ENCODE measurements around the gene CRK.
"Not testable (repeated sequence)": the region's sequence is repeated elsewhere in the genome, so short reads cannot be mapped to it uniquely, and the experiment has no call there.

CRK gene

DNA sequence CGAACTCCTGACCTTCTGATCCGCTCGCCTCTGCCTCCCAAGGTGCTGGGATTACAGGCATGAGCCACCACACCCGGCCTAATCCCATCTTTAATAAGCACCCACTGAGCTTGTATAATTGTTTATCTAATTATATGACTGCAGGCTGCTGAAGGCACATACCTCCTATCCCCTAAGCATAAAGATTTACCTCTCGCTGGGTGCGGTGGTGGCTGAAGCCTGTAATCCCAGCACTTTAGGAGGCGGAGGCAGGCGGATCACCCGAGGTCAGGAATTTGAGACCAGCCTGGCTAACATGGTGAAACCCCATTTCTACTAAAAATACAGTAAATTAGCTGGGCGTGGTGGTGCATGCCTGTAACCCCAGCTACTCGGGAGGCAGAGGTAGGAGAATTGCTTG is 35.9 kb downstream of the CRK start:
- H3K4me1 ChIP-seq (ENCODE audit: insufficient read depth, low read length), result no peaks in the 10 kb centered on the region
- H3K36me3 ChIP-seq (ENCODE audit: insufficient read depth, low read length), result peaks cover 39% of the 10 kb centered on the region
- H3K27me3 ChIP-seq (ENCODE audit: insufficient read depth, low read length), result no peaks in the 10 kb centered on the region
- WGBS, result 97% methylated on average over 11 of the region's 11 CpGs
- no peak overlapping the region for H3K27ac ChIP-seq (ENCODE audit: low read depth, low read length)
- no peak overlapping the region for H3K9ac ChIP-seq (ENCODE audit: low read depth, low read length)
- H3K9me3 ChIP-seq (ENCODE audit: insufficient read depth, low read depth, low read length), result no peaks in the 10 kb centered on the region
- no peak overlapping the region for H3K4me3 ChIP-seq (ENCODE audit: low read length)

DNA sequence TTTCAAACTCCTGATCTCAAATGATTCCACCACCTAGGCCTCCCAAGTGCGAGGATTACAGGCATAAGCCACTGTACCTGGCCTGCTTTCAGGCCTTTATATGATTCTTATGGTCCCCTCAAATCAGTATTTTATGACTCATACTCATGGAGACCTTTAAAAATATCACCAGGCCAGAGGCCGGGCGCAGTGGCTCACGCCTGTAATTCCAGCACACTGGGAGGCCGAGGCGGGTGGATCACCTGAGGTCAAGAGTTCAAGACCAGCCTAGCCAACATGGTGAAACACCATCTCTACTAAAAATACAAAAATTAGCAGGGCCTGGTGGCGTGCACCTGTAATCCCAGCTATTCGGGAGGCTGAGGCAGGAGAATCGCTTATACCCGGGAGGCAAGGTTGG is 37.6 kb downstream of the CRK start:
- not testable (repeated sequence) for H3K4me3 ChIP-seq (ENCODE audit: low read length); H3K4me1 ChIP-seq (ENCODE audit: insufficient read depth, low read length); H3K27me3 ChIP-seq (ENCODE audit: insufficient read depth, low read length); H3K9me3 ChIP-seq (ENCODE audit: insufficient read depth, low read depth, low read length); H3K27ac ChIP-seq (ENCODE audit: low read depth, low read length); H3K9ac ChIP-seq (ENCODE audit: low read depth, low read length)
- peaks cover 35% of the 10 kb centered on the region for H3K36me3 ChIP-seq (ENCODE audit: insufficient read depth, low read length)
- WGBS, result 95% methylated on average over 10 of the region's 10 CpGs

DNA sequence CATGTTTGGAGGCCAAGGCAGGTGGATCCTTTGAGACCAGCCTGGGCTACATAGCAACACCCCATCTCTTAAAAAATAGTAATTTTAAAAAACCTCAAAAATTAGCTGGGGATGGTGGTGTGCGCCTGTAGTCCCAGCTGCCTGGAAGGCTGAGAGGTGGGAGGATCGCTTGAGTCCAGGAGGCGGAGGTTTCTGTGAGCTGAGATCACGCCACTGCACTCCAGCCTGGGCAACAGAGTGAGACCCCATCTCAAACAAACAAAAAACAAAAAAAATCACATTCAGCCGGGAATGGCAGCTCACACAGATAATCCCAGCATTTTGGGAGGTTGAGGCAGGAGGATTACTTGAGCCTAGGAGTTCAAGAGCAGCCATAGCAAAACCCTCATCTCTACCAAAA is 39.6 kb downstream of the CRK start:
- 96% methylated on average over 5 of the region's 5 CpGs for WGBS
- H3K27ac ChIP-seq (ENCODE audit: low read depth, low read length), result no peak overlapping the region

DNA sequence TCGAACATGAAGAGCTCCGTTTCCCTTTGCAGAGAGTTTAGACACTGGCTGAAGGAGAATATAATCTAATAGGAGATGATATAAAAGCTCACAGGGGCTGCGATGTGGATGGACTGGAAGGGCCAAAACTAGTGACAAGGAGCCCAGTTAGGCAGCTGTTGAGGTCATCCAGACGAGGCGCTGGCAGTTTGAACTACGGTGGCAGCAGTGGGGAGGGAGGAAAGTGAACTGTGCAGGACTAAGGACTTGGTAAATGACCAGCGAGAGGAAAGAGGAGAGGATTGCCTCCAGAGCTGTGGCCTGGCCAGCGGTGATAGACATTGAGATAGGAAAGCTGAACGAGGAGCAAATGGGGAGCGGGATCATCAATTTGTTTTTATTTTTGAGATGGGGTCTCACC is 41.4 kb downstream of the CRK start:
- Histone ChIP-seq H3K27me3 (ENCODE audit: insufficient read depth, low read length) (no peaks in the 10 kb centered on the region), H3K4me1 (ENCODE audit: insufficient read depth, low read length) (no peaks in the 10 kb centered on the region), H3K9ac (ENCODE audit: low read depth, low read length) (no peak overlapping the region), H3K4me3 (ENCODE audit: low read length) (no peak overlapping the region), H3K9me3 (ENCODE audit: insufficient read depth, low read depth, low read length) (no peaks in the 10 kb centered on the region), H3K36me3 (ENCODE audit: insufficient read depth, low read length) (no peaks in the 10 kb centered on the region), H3K27ac (ENCODE audit: low read depth, low read length) (no peak overlapping the region)
- WGBS, result 86% methylated on average over 10 of the region's 10 CpGs

More for the DNA sequence above, 39.6 kb downstream of the CRK start:
- Histone ChIP-seq H3K27me3 (ENCODE audit: insufficient read depth, low read length) (no peaks in the 10 kb centered on the region), H3K4me1 (ENCODE audit: insufficient read depth, low read length) (no peaks in the 10 kb centered on the region), H3K9me3 (ENCODE audit: insufficient read depth, low read depth, low read length) (no peaks in the 10 kb centered on the region), H3K36me3 (ENCODE audit: insufficient read depth, low read length) (peaks cover 15% of the 10 kb centered on the region), H3K9ac (ENCODE audit: low read depth, low read length) (no peak overlapping the region), H3K4me3 (ENCODE audit: low read length) (no peak overlapping the region)

DNA sequence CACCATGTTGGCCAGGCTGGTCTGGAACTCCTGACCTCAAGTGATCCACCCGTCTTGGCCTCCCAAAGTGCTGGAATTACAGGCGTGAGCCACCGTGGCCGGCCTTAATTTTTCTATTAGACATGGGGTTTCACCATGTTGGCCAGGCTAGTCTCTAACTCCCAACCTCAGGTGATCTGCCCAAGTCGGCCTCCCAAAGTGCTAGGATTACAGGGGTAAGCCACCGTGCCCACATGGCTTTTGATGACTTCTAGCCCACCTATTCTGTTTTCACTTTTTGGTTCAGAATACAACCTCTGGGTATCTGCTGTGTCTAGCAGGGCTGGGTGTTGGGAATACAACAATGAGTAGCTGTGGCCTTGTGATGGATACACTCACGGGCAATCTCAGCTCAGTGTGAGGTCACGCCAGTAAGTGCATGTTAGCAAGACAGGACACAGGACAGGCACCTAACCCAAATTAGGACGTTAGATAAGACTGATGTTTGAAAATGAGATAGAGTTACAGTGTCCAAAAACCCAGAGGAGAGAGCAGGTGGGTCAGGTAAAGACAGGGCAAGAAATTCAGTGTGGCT is 41.9 kb downstream of the CRK start:
- Histone ChIP-seq H3K4me3 (ENCODE audit: low read length) (no peak overlapping the region), H3K27me3 (ENCODE audit: insufficient read depth, low read length) (no peaks in the 10 kb centered on the region), H3K9me3 (ENCODE audit: insufficient read depth, low read depth, low read length) (no peaks in the 10 kb centered on the region), H3K27ac (ENCODE audit: low read depth, low read length) (no peak overlapping the region), H3K9ac (ENCODE audit: low read depth, low read length) (no peak overlapping the region), H3K36me3 (ENCODE audit: insufficient read depth, low read length) (no peaks in the 10 kb centered on the region), H3K4me1 (ENCODE audit: insufficient read depth, low read length) (no peaks in the 10 kb centered on the region)
- 90% methylated on average over 9 of the region's 9 CpGs for WGBS

DNA sequence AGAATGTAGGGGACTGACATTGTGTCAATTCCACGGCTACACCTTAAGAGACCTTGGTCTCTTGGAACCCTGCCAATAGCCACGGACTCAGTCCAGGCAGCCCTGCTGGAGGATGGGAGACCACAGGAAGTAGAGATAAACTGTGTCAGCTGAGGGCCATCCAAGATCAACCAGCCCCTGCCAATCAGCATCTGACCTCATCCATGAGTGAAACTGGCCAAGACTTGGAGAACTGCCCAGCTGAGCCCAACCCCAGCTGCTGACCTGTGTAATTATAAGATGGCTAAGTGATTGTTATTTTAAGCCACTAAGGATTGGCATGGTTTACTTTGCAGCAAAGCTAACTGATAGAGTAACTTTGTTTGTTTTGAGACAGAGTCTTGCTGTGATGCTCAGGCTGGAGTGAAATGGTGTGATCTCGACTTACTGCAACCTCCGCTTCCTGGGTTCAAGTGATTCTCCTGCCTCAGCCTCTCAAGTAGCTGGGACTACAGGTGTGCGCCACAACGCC is 42.7 kb downstream of the CRK start:
- Histone ChIP-seq H3K9me3 (ENCODE audit: insufficient read depth, low read depth, low read length) (no peaks in the 10 kb centered on the region), H3K4me3 (ENCODE audit: low read length) (no peak overlapping the region), H3K27ac (ENCODE audit: low read depth, low read length) (no peak overlapping the region), H3K27me3 (ENCODE audit: insufficient read depth, low read length) (no peaks in the 10 kb centered on the region), H3K9ac (ENCODE audit: low read depth, low read length) (no peak overlapping the region), H3K36me3 (ENCODE audit: insufficient read depth, low read length) (no peaks in the 10 kb centered on the region), H3K4me1 (ENCODE audit: insufficient read depth, low read length) (no peaks in the 10 kb centered on the region)
- WGBS, result 89% methylated on average over 6 of the region's 6 CpGs

DNA sequence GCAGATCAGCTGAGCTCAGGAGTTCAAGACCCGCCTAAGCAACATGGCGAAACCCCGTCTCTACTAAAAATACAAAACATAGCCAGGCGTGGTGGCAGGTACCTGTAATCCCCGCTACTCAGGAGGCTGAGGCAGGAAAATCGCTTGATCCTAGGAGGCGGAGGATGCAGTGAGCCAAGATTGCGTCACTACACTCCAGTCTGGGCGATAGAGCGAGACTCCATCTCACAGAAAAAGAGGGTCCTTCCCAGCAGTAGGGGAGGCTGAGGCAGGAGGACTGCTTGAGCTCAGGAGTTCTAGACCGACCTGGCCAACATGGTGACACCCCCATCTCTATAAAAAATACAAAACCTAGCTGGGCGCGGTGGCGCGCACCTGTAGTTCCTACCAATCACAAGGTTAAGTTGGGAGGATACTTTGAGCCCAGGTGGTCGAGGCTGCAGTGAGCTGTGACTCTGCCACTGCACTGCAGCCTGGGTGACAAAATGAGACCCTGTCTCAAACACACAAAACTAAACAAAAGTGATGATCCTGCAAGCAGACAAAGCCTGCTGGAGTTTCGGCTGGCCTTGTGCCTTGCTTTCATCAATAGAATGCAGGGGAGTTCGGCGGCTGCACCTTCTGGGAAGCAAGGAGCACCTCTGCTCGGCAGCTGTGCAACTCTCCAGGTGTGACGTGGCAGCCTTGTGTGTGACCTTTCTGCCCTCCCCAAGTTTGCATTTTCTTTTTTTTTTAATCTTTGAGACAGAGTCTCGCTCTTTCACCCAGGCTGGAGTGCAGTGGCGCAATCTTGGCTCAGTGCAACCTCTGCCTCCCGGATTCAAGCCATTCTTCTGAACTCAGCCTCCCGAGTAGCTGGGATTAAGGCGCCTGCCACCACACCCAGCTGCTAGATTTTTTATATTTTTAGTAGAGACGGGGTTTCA is 43.6 kb downstream of the CRK start:
- H3K9me3 ChIP-seq (ENCODE audit: insufficient read depth, low read depth, low read length), result no peaks in the 10 kb centered on the region

DNA sequence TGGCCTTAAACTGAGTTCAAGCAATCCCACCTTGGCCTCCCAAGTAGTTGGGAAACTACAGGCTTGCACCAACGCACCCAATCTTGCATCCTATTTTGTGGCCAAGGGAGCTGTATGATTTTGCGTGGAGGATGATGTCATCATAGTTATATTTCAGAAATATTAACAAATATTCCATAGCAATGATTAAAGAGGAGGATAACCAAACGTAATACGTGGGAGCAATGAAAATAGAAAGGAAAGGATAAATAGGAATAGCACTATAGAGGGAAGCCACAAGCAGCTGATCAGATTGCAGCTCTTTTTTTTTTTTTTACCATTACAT is 53.8 kb downstream of the CRK start:
- peaks cover 12% of the 10 kb centered on the region for H3K4me1 ChIP-seq (ENCODE audit: insufficient read depth, low read length)
- H3K27me3 ChIP-seq (ENCODE audit: insufficient read depth, low read length), result no peaks in the 10 kb centered on the region
- no peak overlapping the region for H3K9ac ChIP-seq (ENCODE audit: low read depth, low read length)
- no peaks in the 10 kb centered on the region for H3K9me3 ChIP-seq (ENCODE audit: insufficient read depth, low read depth, low read length)
- WGBS, result 94% methylated on average over 3 of the region's 4 CpGs
- no peak overlapping the region for H3K4me3 ChIP-seq (ENCODE audit: low read length)
- H3K27ac ChIP-seq (ENCODE audit: low read depth, low read length), result no peak overlapping the region
- peaks cover 4% of the 10 kb centered on the region; the same call in 1 of the 2 replicates for H3K36me3 ChIP-seq (ENCODE audit: insufficient read depth, low read length)

More for the DNA sequence above, 43.6 kb downstream of the CRK start:
- Histone ChIP-seq H3K27me3 (ENCODE audit: insufficient read depth, low read length) (no peaks in the 10 kb centered on the region), H3K4me1 (ENCODE audit: insufficient read depth, low read length) (no peaks in the 10 kb centered on the region), H3K9ac (ENCODE audit: low read depth, low read length) (no peak overlapping the region), H3K4me3 (ENCODE audit: low read length) (no peak overlapping the region), H3K27ac (ENCODE audit: low read depth, low read length) (no peak overlapping the region), H3K36me3 (ENCODE audit: insufficient read depth, low read length) (no peaks in the 10 kb centered on the region)
- 92% methylated on average over 26 of the region's 27 CpGs for WGBS

DNA sequence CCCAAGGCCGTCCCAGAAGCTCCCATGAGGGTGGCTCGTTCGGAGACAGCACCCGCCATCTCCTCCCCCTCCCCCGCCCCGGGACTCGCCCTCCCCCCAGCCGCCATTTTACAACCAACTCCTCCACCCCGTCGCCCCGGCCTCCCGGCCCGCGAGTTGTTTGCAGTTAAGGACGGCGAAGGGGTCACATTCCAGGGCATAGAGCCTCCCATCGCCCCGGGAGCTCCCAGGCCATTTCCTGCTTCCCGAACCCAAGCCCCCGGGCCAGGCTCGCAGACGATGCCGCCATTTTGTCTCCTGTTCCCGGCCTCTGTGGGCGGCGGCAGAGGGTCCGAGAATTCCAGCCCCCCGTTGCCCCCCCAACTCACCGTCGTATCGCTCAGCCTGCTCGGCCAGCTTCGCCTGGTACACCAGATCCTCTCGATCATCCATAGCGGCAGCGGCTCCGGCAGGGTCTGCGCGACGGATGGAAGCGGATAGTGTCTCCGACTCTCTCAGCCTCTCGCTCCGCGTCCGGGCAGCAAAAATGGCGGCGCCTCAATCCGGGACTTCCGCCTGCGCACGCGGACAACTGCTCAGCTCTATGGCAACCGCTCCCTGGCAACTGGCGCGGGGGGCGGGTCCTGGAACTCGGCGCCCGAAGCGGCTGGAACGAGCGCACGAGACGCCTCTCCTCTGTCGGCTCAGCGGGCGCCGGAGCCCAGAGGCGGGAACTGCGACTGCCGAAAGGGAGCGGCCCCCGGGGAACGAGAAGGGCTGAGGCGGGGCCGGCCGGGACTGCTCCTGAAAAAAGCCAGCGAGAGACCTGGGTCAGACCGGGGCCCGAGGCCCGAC is 56.1 kb downstream of the CRK start, which contains the start of gene YWHAE:
TSS of gene YWHAE (minus strand) at position 544 of the 834 bp plus-strand sequence. CDS start at position 432, 112 bp downstream.
- Histone ChIP-seq H3K9ac (ENCODE audit: low read depth, low read length) (peak within 1 kb of the TSS; percentile 99), H3K27ac (ENCODE audit: low read depth, low read length) (peak within 1 kb of the TSS; percentile 98), H3K27me3 (ENCODE audit: insufficient read depth, low read length) (no peaks in the 10 kb centered on the region), H3K9me3 (ENCODE audit: insufficient read depth, low read depth, low read length) (no peaks in the 10 kb centered on the region), H3K4me3 (ENCODE audit: low read length) (peak within 1 kb of the TSS; percentile 81), H3K36me3 (ENCODE audit: insufficient read depth, low read length) (peaks cover 7% of the 10 kb centered on the region; the same call in 1 of the 2 replicates), H3K4me1 (ENCODE audit: insufficient read depth, low read length) (peaks cover 14% of the 10 kb centered on the region)
- under 1% methylated on average over 79 of the region's 82 CpGs for WGBS

DNA sequence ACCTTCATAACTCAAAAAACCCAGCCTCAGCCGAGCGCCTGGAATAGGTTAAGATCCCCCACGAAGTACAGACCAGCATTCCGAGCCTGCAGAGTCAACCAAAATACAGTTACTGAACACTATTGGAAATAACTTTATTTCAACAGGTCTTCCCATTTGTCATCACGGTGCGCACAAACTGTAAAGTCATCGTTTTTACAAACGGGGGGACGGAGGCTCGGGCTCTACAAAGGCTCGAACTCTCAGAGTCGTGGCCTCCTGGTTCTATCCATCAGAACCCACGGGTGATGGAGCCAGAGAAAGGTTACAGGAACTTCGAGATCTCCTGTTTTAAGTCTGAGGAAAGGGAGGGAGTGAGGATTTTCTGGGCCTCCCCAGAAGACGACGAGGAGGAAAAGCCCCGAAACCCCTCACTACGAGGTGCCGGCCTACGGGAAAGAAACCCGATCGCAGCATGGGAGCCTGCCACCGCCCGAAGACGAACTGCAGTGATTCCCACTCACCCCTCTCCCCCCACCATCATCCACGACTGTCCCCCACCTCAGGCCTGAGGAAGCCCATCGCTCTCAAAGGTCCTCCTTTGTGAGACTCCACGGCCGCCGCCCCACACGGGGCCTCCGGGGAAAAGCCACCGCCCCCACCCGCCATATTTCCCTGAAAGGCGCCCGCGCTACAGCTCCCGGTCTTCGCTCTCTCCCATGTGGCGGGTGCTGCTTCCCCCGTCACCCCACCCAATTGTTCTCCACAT is 56.9 kb downstream of the CRK start:
- Histone ChIP-seq H3K4me3 (ENCODE audit: low read length) (peak overlapping the region; percentile 81), H3K9me3 (ENCODE audit: insufficient read depth, low read depth, low read length) (no peaks in the 10 kb centered on the region), H3K36me3 (ENCODE audit: insufficient read depth, low read length) (peaks cover 7% of the 10 kb centered on the region; the same call in 1 of the 2 replicates), H3K27ac (ENCODE audit: low read depth, low read length) (peak overlapping the region; percentile 98), H3K4me1 (ENCODE audit: insufficient read depth, low read length) (peaks cover 18% of the 10 kb centered on the region), H3K9ac (ENCODE audit: low read depth, low read length) (peak overlapping the region; percentile 99), H3K27me3 (ENCODE audit: insufficient read depth, low read length) (no peaks in the 10 kb centered on the region)
- under 1% methylated on average over 41 of the region's 41 CpGs for WGBS

All from HUES64 (cell line).